ENCODE measurements around the gene TAS2R38.

DNA sequence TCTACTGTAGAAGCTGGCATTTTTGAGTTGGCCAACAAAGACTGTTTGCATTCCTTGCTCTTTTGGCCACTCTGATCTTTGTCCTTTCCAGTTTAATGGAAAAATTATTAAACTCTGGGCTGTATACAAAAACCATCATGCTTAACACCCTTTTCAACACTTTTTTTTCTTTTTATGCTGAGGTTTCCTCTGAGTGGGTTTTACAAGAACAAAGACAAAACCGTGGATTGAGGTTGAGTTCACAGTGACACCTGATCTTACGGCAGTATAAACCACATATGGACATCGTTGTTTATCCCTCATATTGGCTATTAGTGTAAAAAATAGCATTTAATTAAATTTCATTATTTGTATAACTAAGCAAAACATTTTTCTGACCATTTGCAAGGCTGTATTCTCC is 43.9 kb upstream of the TAS2R38 start:
- TF ChIP-seq, protein P1, sequence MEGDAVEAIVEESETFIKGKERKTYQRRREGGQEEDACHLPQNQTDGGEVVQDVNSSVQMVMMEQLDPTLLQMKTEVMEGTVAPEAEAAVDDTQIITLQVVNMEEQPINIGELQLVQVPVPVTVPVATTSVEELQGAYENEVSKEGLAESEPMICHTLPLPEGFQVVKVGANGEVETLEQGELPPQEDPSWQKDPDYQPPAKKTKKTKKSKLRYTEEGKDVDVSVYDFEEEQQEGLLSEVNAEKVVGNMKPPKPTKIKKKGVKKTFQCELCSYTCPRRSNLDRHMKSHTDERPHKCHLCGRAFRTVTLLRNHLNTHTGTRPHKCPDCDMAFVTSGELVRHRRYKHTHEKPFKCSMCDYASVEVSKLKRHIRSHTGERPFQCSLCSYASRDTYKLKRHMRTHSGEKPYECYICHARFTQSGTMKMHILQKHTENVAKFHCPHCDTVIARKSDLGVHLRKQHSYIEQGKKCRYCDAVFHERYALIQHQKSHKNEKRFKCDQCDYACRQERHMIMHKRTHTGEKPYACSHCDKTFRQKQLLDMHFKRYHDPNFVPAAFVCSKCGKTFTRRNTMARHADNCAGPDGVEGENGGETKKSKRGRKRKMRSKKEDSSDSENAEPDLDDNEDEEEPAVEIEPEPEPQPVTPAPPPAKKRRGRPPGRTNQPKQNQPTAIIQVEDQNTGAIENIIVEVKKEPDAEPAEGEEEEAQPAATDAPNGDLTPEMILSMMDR (IDR thresholded peaks at IDR 0.05; ENCODE audit: insufficient read depth, low read length), result no peak
- no peak for TF ChIP-seq GABPA (IDR thresholded peaks at IDR 0.05; ENCODE audit: low read depth)
